ENCODE results near the gene CCDC85C. TPM values are rescaled to one million over a fixed set of nuclear protein-coding genes. Genes with fewer than 3 reads are reported as not detected.

Gene CCDC85C
- total and polyA plus RNA-seq, 10 of the 15 experiments (the other 5 are each of a cell fraction or from before 2014, with no cell fraction given) = 0.03 to 3.6 (median 1.1) TPM

DNA sequence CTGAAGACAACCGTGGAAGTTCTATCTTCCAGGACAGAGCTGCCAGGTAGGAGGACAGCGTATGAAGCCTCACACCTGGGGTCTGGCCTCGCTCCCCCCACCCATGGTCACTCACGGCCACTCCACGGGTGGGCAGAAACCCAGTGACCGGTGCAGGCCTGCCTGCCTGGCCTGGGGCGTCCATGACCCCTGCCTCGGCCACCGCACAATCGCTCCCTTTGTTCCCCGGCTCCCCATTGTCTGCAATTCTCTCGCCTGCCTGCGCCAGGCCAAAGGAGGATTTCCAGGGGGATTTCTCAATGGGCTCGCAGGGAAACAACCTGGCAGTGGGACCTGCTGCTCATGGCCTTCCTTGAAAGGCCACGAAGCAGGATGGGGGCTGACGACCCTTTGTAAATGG is 22.6 kb downstream of the CCDC85C start:
- H3K4me1 ChIP-seq (ENCODE audit: control insufficient read depth, insufficient read depth, low read length) = no peaks in the 10 kb centered on the region
- H3K9ac ChIP-seq (ENCODE audit: control insufficient read depth, insufficient read depth, low read length) = no peak overlapping the region
- 39% methylated on average over 15 of the region's 16 CpGs for WGBS (ENCODE audit: insufficient coverage, insufficient replicate concordance, low lambda C conversion rate, missing lambda C conversion rate)
- H3K9me3 ChIP-seq (replicated peaks; ENCODE audit: control insufficient read depth, insufficient read depth, low read length) = no peaks in the 10 kb centered on the region
- H2AFZ ChIP-seq (ENCODE audit: control insufficient read depth, low read depth, low read length) = no peak overlapping the region
- TF ChIP-seq FOXM1 (IDR thresholded peaks at IDR 0.05; ENCODE audit: low read depth, low read length) (no peak), ZNF274 (IDR thresholded peaks at IDR 0.05; ENCODE audit: insufficient read depth, insufficient read length) (no peak), ZZZ3 (IDR thresholded peaks at IDR 0.05; ENCODE audit: control insufficient read depth, insufficient read length, low read depth) (no peak), ESRRA (IDR thresholded peaks at IDR 0.05; ENCODE audit: low read length) (no peak), GATAD2B (conservative IDR thresholded peaks at IDR 0.05; ENCODE audit: low read depth) (no peak), ETV6 (conservative IDR thresholded peaks at IDR 0.05 in 1 of 2, IDR thresholded peaks at IDR 0.05 in 1 of 2; ENCODE audit: borderline replicate concordance in 1 of 2, low read depth in 1 of 2) (no peak), HDAC6 (IDR thresholded peaks at IDR 0.05; ENCODE audit: unreplicated experiment) (no peak), NFYB (IDR thresholded peaks at IDR 0.05; ENCODE audit: insufficient read depth, low read depth, low read length) (no peak), CREM (IDR thresholded peaks at IDR 0.05; ENCODE audit: low read depth) (no peak), ZBED1 (IDR thresholded peaks at IDR 0.05; ENCODE audit: borderline replicate concordance) (no peak), DPF2 (IDR thresholded peaks at IDR 0.05) (no peak), ZNF207 (IDR thresholded peaks at IDR 0.05; ENCODE audit: borderline replicate concordance) (no peak), FOS (IDR thresholded peaks at IDR 0.05; ENCODE audit: borderline replicate concordance, extremely low read depth, insufficient read length) (no peak), SIN3A (IDR thresholded peaks at IDR 0.05; ENCODE audit: low read depth, low read length) (no peak)
- TF ChIP-seq, protein P1, sequence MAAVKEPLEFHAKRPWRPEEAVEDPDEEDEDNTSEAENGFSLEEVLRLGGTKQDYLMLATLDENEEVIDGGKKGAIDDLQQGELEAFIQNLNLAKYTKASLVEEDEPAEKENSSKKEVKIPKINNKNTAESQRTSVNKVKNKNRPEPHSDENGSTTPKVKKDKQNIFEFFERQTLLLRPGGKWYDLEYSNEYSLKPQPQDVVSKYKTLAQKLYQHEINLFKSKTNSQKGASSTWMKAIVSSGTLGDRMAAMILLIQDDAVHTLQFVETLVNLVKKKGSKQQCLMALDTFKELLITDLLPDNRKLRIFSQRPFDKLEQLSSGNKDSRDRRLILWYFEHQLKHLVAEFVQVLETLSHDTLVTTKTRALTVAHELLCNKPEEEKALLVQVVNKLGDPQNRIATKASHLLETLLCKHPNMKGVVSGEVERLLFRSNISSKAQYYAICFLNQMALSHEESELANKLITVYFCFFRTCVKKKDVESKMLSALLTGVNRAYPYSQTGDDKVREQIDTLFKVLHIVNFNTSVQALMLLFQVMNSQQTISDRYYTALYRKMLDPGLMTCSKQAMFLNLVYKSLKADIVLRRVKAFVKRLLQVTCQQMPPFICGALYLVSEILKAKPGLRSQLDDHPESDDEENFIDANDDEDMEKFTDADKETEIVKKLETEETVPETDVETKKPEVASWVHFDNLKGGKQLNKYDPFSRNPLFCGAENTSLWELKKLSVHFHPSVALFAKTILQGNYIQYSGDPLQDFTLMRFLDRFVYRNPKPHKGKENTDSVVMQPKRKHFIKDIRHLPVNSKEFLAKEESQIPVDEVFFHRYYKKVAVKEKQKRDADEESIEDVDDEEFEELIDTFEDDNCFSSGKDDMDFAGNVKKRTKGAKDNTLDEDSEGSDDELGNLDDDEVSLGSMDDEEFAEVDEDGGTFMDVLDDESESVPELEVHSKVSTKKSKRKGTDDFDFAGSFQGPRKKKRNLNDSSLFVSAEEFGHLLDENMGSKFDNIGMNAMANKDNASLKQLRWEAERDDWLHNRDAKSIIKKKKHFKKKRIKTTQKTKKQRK (IDR thresholded peaks at IDR 0.05; ENCODE audit: low read depth, low read length) = no peak
- TF ChIP-seq, protein P2, sequence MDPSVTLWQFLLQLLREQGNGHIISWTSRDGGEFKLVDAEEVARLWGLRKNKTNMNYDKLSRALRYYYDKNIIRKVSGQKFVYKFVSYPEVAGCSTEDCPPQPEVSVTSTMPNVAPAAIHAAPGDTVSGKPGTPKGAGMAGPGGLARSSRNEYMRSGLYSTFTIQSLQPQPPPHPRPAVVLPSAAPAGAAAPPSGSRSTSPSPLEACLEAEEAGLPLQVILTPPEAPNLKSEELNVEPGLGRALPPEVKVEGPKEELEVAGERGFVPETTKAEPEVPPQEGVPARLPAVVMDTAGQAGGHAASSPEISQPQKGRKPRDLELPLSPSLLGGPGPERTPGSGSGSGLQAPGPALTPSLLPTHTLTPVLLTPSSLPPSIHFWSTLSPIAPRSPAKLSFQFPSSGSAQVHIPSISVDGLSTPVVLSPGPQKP (IDR thresholded peaks at IDR 0.05; ENCODE audit: low read depth, low read length) = no peak
- TF ChIP-seq, protein P3, sequence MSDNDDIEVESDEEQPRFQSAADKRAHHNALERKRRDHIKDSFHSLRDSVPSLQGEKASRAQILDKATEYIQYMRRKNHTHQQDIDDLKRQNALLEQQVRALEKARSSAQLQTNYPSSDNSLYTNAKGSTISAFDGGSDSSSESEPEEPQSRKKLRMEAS (IDR thresholded peaks at IDR 0.05; ENCODE audit: low read depth, low read length) = no peak
- H3K4me3 ChIP-seq = no peak overlapping the region
- no peak for ATAC-seq
- ChIA-PET SMC1A (ENCODE audit: uncharacterized antibody, unreplicated experiment) (no interaction called here), CTCF (no interaction called here), POLR2A (no interaction called here), RAD21 (ENCODE audit: unreplicated experiment) (no interaction called here)
- intact Hi-C loops (cut with micrococcal nuclease; ENCODE audit: unreplicated experiment) = no loop called here
- H4K20me1 ChIP-seq (ENCODE audit: control insufficient read depth, insufficient read depth) = no peaks in the 10 kb centered on the region
- no peak overlapping the region for H3K27ac ChIP-seq (ENCODE audit: control insufficient read depth, insufficient read depth)
- H3K36me3 ChIP-seq (ENCODE audit: control insufficient read depth in 2 of 2, insufficient read depth in 2 of 2, low read length in 1 of 2) = no peaks in the 10 kb centered on the region
- H3K4me2 ChIP-seq (ENCODE audit: control insufficient read depth, insufficient read depth) = no peak overlapping the region
- H3K79me2 ChIP-seq (ENCODE audit: control insufficient read depth, insufficient read depth, low read length) = no peaks in the 10 kb centered on the region
- in situ Hi-C loops (cut with MboI) = no loop called here
- no peaks in the 10 kb centered on the region for H3K27me3 ChIP-seq (replicated peaks in 1 of 2; ENCODE audit: control insufficient read depth in 2 of 2, insufficient read depth in 2 of 2, low read length in 1 of 2)
- FAIRE-seq = no peak
- BruUV-seq (replicated peaks) = no TSS peak
- no peak for DNase-seq (ENCODE audit: low read depth, low spot score)

All from GM12878 (cell line).